Neural cell (in vitro differentiated cells): Measurements from ENCODE around the gene COPZ1. TPM values are rescaled to one million over a fixed set of nuclear protein-coding genes. Genes with fewer than 3 reads are reported as not detected.

Source experiments
- H2AFZ ChIP-seq: fragments of 200-600, 300-800 bp; sonication (generic), shearing (Covaris generic); 2 replicates; pipeline ENCODE4 v1.6.0; 2014; ENCODE audit warnings: low read depth, mild to moderate bottlenecking, antibody characterized with exemption, low read length, moderate library complexity
- H3F3A ChIP-seq: fragments of 200-600 bp; shearing (Covaris generic); 2 replicates; pipeline ENCODE4 v1.6.1; 2016; ENCODE audit warnings: mild to moderate bottlenecking, moderate library complexity, mixed read lengths, antibody characterized with exemption, low read length; ENCODE audit not compliant: insufficient read depth, poor library complexity, severe bottlenecking
- H3K27ac ChIP-seq: fragments of 200-600, 300-800 bp; sonication (generic), shearing (Covaris generic); 2 replicates; pipeline ENCODE4 v1.5.1; 2014; ENCODE audit warnings: mild to moderate bottlenecking, low read length, moderate library complexity
- H3K27me3 ChIP-seq: fragments of 300-800, 200-600 bp; sonication (generic), shearing (Covaris generic); 2 replicates; pipeline ENCODE4 v1.6.0; 2014; ENCODE audit warnings: mild to moderate bottlenecking, low read depth, low read length, moderate library complexity; ENCODE audit not compliant: insufficient read depth
- H3K36me3 ChIP-seq: fragments of 300-800, 200-600 bp; sonication (generic), shearing (Covaris generic); 2 replicates; pipeline ENCODE4 v1.5.1; 2014; ENCODE audit warnings: mild to moderate bottlenecking, antibody characterized with exemption, low read length, moderate library complexity; ENCODE audit not compliant: insufficient read depth
- H3K4me2 ChIP-seq: fragments of 300-800, 200-600 bp; sonication (generic), shearing (Covaris generic); 2 replicates; pipeline ENCODE4 v1.6.0; 2014; ENCODE audit warnings: mild to moderate bottlenecking, low read length
- H3K4me3 ChIP-seq: fragments of 300-800, 200-600 bp; sonication (generic), shearing (Covaris generic); 2 replicates; pipeline ENCODE4 v1.5.1; 2014; ENCODE audit warnings: mild to moderate bottlenecking, low read length, moderate library complexity
- H3K79me2 ChIP-seq: fragments of 200-600 bp; shearing (Covaris generic); replicated peaks from 2 replicates; pipeline ENCODE4 v1.6.0; 2014; ENCODE audit warnings: mild to moderate bottlenecking, low read length, moderate library complexity; ENCODE audit not compliant: insufficient read depth
- H3K9ac ChIP-seq: fragments of 300-800, 200-600 bp; sonication (generic), shearing (Covaris generic); 2 replicates; pipeline ENCODE4 v1.6.1; 2016; ENCODE audit warnings: mild to moderate bottlenecking, low read length, mixed read lengths
- H3K9me2 ChIP-seq: fragments of 200-600 bp; shearing (Covaris generic); 2 replicates; pipeline ENCODE4 v1.6.1; 2016; ENCODE audit warnings: mild to moderate bottlenecking, low read length, mixed read lengths; ENCODE audit not compliant: insufficient read depth
- H3K9me3 ChIP-seq: fragments of 200-600, 300-800 bp; sonication (generic), shearing (Covaris generic); 2 replicates; pipeline ENCODE4 v1.6.1; 2016; ENCODE audit warnings: mild to moderate bottlenecking, mixed run types, low read length, moderate library complexity, mixed read lengths
- H4K20me1 ChIP-seq: fragments of 200-600 bp; shearing (Covaris generic); 2 replicates; pipeline ENCODE4 v1.6.1; 2016; ENCODE audit warnings: mild to moderate bottlenecking, mixed run types; ENCODE audit not compliant: insufficient read depth
- EP300 ChIP-seq: fragments of 450-650 bp; conservative IDR thresholded peaks from 2 replicates; pipeline ENCODE4 v1.6.1; 2014; ENCODE audit warnings: antibody characterized with exemption, mild to moderate bottlenecking, moderate library complexity; ENCODE audit not compliant: poor library complexity, severe bottlenecking
- EZH2 ChIP-seq: fragments of 200-600, 300-800 bp; shearing (Covaris generic), sonication (generic); IDR thresholded peaks from 2 replicates; pipeline ENCODE4 v1.6.1; 2014; ENCODE audit warnings: antibody characterized with exemption, low read length, borderline replicate concordance, mild to moderate bottlenecking; ENCODE audit not compliant: insufficient read depth, poor library complexity, severe bottlenecking
- MXI1 ChIP-seq: fragments of 450-650 bp; conservative IDR thresholded peaks from 2 replicates; pipeline ENCODE4 v1.6.1; 2014; ENCODE audit warnings: antibody characterized with exemption, mild to moderate bottlenecking; ENCODE audit not compliant: poor library complexity, severe bottlenecking
- POLR2AphosphoS5 ChIP-seq: IDR thresholded peaks from 2 replicates; pipeline ENCODE4 v1.6.1; 2012
- RAD21 ChIP-seq: fragments of 450-650 bp; conservative IDR thresholded peaks from 2 replicates; pipeline ENCODE4 v1.6.1; 2014; ENCODE audit warnings: antibody characterized with exemption, mild to moderate bottlenecking, moderate library complexity
- REST ChIP-seq: IDR thresholded peaks from 2 replicates; pipeline ENCODE4 v1.6.1; 2012; ENCODE audit warnings: borderline replicate concordance
- SMC3 ChIP-seq: fragments of 450-650 bp; conservative IDR thresholded peaks from 2 replicates; pipeline ENCODE4 v1.6.1; 2014; ENCODE audit warnings: antibody characterized with exemption, mild to moderate bottlenecking, moderate library complexity; ENCODE audit not compliant: poor library complexity
- TAF1 ChIP-seq: IDR thresholded peaks from 2 replicates; pipeline ENCODE4 v1.6.1; 2012; ENCODE audit warnings: low read depth
- polyA plus RNA-seq: library from polyadenylated mRNA; depleted of rRNA; stranded (reverse); fragments of >200 nt; gene quantifications from 2 replicates; pipeline ENCODE4 v1.2.3, GENCODE V29; 2014
- TF ChIP-seq, protein P1 (sequence below): fragments of 450-650 bp; IDR thresholded peaks from 2 replicates; pipeline ENCODE4 v1.5.1; 2014; ENCODE audit warnings: antibody characterized with exemption, mild to moderate bottlenecking, moderate library complexity; ENCODE audit not compliant: poor library complexity, severe bottlenecking

COPZ1 gene
- polyA plus RNA-seq, 1 donor from 2014 or later = 192 TPM

GRCh38 chr12:54385251-54385914 is 60.5 kb downstream of the COPZ1 start:
- H3K4me3 ChIP-seq = no peak overlapping the region
- H4K20me1 ChIP-seq = no peaks in the 10 kb centered on the region
- TF ChIP-seq SMC3 (no peak), EP300 (no peak), EZH2 (no peak), MXI1 (no peak), RAD21 (no peak), POLR2AphosphoS5 (no peak), TAF1 (no peak), REST (no peak)
- TF ChIP-seq, protein P1, sequence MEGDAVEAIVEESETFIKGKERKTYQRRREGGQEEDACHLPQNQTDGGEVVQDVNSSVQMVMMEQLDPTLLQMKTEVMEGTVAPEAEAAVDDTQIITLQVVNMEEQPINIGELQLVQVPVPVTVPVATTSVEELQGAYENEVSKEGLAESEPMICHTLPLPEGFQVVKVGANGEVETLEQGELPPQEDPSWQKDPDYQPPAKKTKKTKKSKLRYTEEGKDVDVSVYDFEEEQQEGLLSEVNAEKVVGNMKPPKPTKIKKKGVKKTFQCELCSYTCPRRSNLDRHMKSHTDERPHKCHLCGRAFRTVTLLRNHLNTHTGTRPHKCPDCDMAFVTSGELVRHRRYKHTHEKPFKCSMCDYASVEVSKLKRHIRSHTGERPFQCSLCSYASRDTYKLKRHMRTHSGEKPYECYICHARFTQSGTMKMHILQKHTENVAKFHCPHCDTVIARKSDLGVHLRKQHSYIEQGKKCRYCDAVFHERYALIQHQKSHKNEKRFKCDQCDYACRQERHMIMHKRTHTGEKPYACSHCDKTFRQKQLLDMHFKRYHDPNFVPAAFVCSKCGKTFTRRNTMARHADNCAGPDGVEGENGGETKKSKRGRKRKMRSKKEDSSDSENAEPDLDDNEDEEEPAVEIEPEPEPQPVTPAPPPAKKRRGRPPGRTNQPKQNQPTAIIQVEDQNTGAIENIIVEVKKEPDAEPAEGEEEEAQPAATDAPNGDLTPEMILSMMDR = no peak
- H3K9me3 ChIP-seq = no peaks in the 10 kb centered on the region
- H3K9me2 ChIP-seq = no peaks in the 10 kb centered on the region
- no peak overlapping the region for H3K27ac ChIP-seq
- H2AFZ ChIP-seq = no peak overlapping the region
- no peaks in the 10 kb centered on the region for H3K79me2 ChIP-seq
- no peak overlapping the region for H3K4me2 ChIP-seq
- no peaks in the 10 kb centered on the region for H3F3A ChIP-seq
- no peaks in the 10 kb centered on the region for H3K36me3 ChIP-seq
- H3K9ac ChIP-seq = no peak overlapping the region
- no peaks in the 10 kb centered on the region for H3K27me3 ChIP-seq

DNA sequence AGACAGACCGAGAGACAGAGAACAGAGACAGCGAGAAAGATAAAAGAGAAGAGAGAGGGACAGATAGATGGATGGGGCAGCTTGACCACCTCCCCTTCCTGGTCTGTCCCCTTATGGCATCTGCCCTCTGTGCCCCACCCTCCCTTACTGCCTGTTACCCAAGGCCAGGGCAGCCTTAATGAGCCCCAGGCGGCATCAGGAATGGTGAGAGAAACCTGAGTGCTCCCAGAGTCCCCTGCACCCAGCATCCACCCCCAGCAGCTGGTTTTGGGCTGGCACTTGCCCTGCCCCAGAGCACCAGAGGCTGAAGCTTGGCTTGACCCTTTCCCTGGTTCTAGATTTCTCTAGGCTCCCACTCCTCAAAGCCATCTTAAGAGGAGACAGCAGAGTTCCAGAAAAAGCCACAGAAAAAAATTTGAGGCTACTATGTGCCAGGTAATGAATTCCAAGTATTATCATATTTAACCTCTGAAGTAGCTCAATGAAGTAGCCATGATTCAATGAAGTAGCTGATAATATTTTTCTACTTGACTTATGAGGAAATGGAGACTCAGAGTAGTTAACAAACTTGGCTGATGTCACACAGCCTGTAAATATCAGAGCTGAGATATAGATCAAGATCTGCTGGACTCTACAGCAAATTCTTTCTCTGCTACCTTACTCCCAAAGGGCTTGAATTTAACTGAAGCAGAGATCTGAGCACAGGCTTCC is 61.6 kb downstream of the COPZ1 start:
- Histone ChIP-seq H3K4me3 (no peak overlapping the region), H4K20me1 (no peaks in the 10 kb centered on the region), H3K27me3 (no peaks in the 10 kb centered on the region), H3K4me2 (no peak overlapping the region), H3F3A (no peaks in the 10 kb centered on the region), H3K36me3 (no peaks in the 10 kb centered on the region), H3K9me3 (no peaks in the 10 kb centered on the region), H3K27ac (peak overlapping the region; percentile 28), H3K9ac (no peak overlapping the region), H3K79me2 (no peaks in the 10 kb centered on the region), H3K9me2 (no peaks in the 10 kb centered on the region), H2AFZ (no peak overlapping the region)
- TF ChIP-seq EZH2 (no peak), SMC3 (no peak), EP300 (no peak), POLR2AphosphoS5 (no peak), MXI1 (no peak), TAF1 (no peak), REST (no peak), RAD21 (no peak)
- TF ChIP-seq, protein P1 = no peak
